CD8-positive, alpha-beta memory T cell (primary cell): Measurements from ENCODE around the gene PPP1R14C. TPM values are rescaled to one million over a fixed set of nuclear protein-coding genes. Genes with fewer than 3 reads are reported as not detected.
A peak's percentile ranks its signal among the peaks of the same experiment; 100 is the strongest.

Source experiments
- CTCF ChIA-PET: fragments of 350-600 bp; sonication (Branson Sonifier 250); formaldehyde crosslinking; loops from one replicate; lab custom pipeline; 2021; ENCODE audit warnings: antibody characterized with exemption; lab: Charles Lee
- POLR2A ChIA-PET: fragments of 350-600 bp; sonication (Branson Sonifier 250); formaldehyde crosslinking; loops from one replicate; lab custom pipeline; 2021; ENCODE audit warnings: antibody characterized with exemption; lab: Charles Lee
- DNase-seq, 5 donors: peaks; one replicate each; pipeline versions ENCODE4 v3.0.0 to v3.0.0-alpha.2; 2020 to 2022; ENCODE audit warnings: mixed read lengths in 1 of 5
- H3K27ac ChIP-seq: one replicate; pipeline ENCODE4 v1.7.0; 2013; ENCODE audit warnings: low read depth, mild to moderate bottlenecking, low read length, moderate library complexity
- H3K27me3 ChIP-seq: 2 replicates; pipeline ENCODE4 v1.7.0; 2013; ENCODE audit warnings: low read length, mild to moderate bottlenecking; ENCODE audit not compliant: insufficient read depth, poor library complexity, severe bottlenecking
- H3K36me3 ChIP-seq: 2 replicates; pipeline ENCODE4 v1.7.0; 2013; ENCODE audit warnings: mild to moderate bottlenecking, low read length, moderate library complexity; ENCODE audit not compliant: insufficient read depth
- H3K4me1 ChIP-seq: 2 replicates; pipeline ENCODE4 v1.7.0; 2013; ENCODE audit warnings: mild to moderate bottlenecking, low read length, moderate library complexity; ENCODE audit not compliant: insufficient read depth
- H3K4me3 ChIP-seq: 2 replicates; pipeline ENCODE4 v1.7.0; 2013; ENCODE audit warnings: mild to moderate bottlenecking, low read length
- H3K9me3 ChIP-seq: 2 replicates; pipeline ENCODE4 v1.7.0; 2013; ENCODE audit warnings: mild to moderate bottlenecking, low read length
- H3K27ac Mint-ChIP-seq, 8 donors: one replicate each; pipeline ENCODE4 v1.8.0; 2020 to 2021; ENCODE audit warnings: mixed read lengths in 8 of 8, mild to moderate bottlenecking in 6 of 8, inconsistent platforms in 3 of 8, moderate library complexity in 3 of 8
- H3K27me3 Mint-ChIP-seq, 2 donors: one replicate each; pipeline ENCODE4 v1.8.0; 2020 to 2021; ENCODE audit warnings: mixed read lengths in 2 of 2, mild to moderate bottlenecking in 1 of 2, moderate library complexity in 1 of 2
- H3K36me3 Mint-ChIP-seq, 3 donors: one replicate each; pipeline ENCODE4 v1.8.0; 2020 to 2021; ENCODE audit warnings: mixed read lengths in 3 of 3, inconsistent platforms in 1 of 3, mild to moderate bottlenecking in 1 of 3
- H3K4me1 Mint-ChIP-seq, 3 donors: one replicate each; pipeline ENCODE4 v1.8.0; 2020 to 2021; ENCODE audit warnings: mixed read lengths in 3 of 3, inconsistent platforms in 1 of 3, mild to moderate bottlenecking in 1 of 3
- H3K4me3 Mint-ChIP-seq, 7 donors: one replicate each; pipeline ENCODE4 v1.8.0; 2020 to 2021; ENCODE audit warnings: mixed read lengths in 7 of 7, mild to moderate bottlenecking in 6 of 7, moderate library complexity in 4 of 7, inconsistent platforms in 2 of 7
- H3K9me3 Mint-ChIP-seq, 5 donors: one replicate each; pipeline ENCODE4 v1.8.0; 2020 to 2022; ENCODE audit warnings: mixed read lengths in 5 of 5, mild to moderate bottlenecking in 3 of 5, moderate library complexity in 2 of 5, inconsistent platforms in 1 of 5
- polyA plus RNA-seq: library from polyadenylated mRNA; unstranded; fragments of 300-500 nt; fragmentation: Illumina TruSeq; gene quantifications from one replicate; pipeline ENCODE4 v1.2.3, GENCODE V29; 2021
- total RNA-seq, 2 experiments: library from RNA; stranded (reverse); gene quantifications; one replicate each; pipeline ENCODE4 v1.2.3, GENCODE V29; 2021

PPP1R14C gene
- total and polyA plus RNA-seq, 3 experiments from 2014 or later: 0.76 to 1.6 (median 1.4) TPM

- no peaks in the 10 kb centered on the region for H3K9me3 ChIP-seq
- peaks cover 0 to 10% (median 0%) of the 10 kb centered on the region in 3 donors for H3K36me3 Mint-ChIP-seq
- peaks cover 10 to 37% of the 10 kb centered on the region in 2 donors for H3K27me3 Mint-ChIP-seq
Observed at GRCh38 chr6:150276937-150277742, 134.3 kb downstream of the PPP1R14C start.

GRCh38 chr6:150279533-150279932, 136.7 kb downstream of the PPP1R14C start:
- Mint-ChIP-seq H3K27ac (no peak overlapping the region), H3K36me3 (peaks cover 0 to 14% (median 0%) of the 10 kb centered on the region in 3 donors), H3K9me3 (no peaks in the 10 kb centered on the region), H3K27me3 (peaks cover 10 to 44% of the 10 kb centered on the region in 2 donors), H3K4me3 (no peak overlapping the region), H3K4me1 (no peaks in the 10 kb centered on the region)
- CTCF ChIA-PET: no interaction called here
- DNase-seq: no peak
- POLR2A ChIA-PET: no interaction called here
- H3K9me3 ChIP-seq: no peaks in the 10 kb centered on the region
- no peaks in the 10 kb centered on the region for H3K36me3 ChIP-seq
- no peak overlapping the region for H3K4me3 ChIP-seq
- no peak overlapping the region for H3K27ac ChIP-seq
- no peaks in the 10 kb centered on the region for H3K4me1 ChIP-seq
- no peaks in the 10 kb centered on the region for H3K27me3 ChIP-seq

More at GRCh38 chr6:150276937-150277742, 134.3 kb downstream of the PPP1R14C start:
- Mint-ChIP-seq H3K9me3 (no peaks in the 10 kb centered on the region), H3K27ac (no peak overlapping the region), H3K4me3 (no peak overlapping the region), H3K4me1 (peaks cover 0 to 4% (median 4%) of the 10 kb centered on the region in 3 donors)
- Histone ChIP-seq H3K4me1 (peaks cover 7% of the 10 kb centered on the region), H3K36me3 (no peaks in the 10 kb centered on the region), H3K27ac (peak overlapping the region; percentile 85), H3K27me3 (no peaks in the 10 kb centered on the region), H3K4me3 (no peak overlapping the region)
- POLR2A ChIA-PET: no interaction called here
- CTCF ChIA-PET: no interaction called here
- DNase-seq: no peak

DNA sequence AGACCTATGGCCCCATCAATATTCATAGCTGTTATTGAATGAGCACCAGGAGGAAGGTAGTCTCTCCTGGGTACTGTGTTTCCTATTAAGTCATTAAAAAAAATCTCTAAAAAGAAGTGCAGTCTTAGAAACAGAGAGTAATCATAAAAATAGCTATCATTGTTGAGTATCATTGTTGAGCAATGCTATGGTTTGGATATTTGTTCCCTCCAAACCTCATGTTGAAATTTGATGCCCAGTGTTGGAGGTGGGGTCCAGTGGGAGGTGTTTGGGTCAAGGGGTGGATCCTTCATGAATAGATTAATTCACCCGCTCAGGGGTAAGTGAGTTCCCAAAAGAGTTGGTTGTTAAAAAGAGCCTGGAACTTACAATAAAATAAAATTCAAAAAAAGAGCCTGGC, 137.9 kb downstream of the PPP1R14C start:
- Histone ChIP-seq H3K4me3 (no peak overlapping the region), H3K27me3 (no peaks in the 10 kb centered on the region), H3K36me3 (no peaks in the 10 kb centered on the region), H3K27ac (no peak overlapping the region), H3K4me1 (no peaks in the 10 kb centered on the region), H3K9me3 (no peaks in the 10 kb centered on the region)
- CTCF ChIA-PET: no interaction called here
- Mint-ChIP-seq H3K36me3 (peaks cover 0 to 14% (median 0%) of the 10 kb centered on the region in 3 donors), H3K4me3 (no peak overlapping the region), H3K27me3 (peaks cover 16 to 48% of the 10 kb centered on the region in 2 donors), H3K27ac (no peak overlapping the region), H3K4me1 (no peaks in the 10 kb centered on the region), H3K9me3 (no peaks in the 10 kb centered on the region)
- POLR2A ChIA-PET: no interaction called here
- no peak for DNase-seq

- no peaks in the 10 kb centered on the region for H3K4me1 Mint-ChIP-seq
Observed at GRCh38 chr6:150281767-150282166, 138.9 kb downstream of the PPP1R14C start.

GRCh38 chr6:150282806-150283205, 140.0 kb downstream of the PPP1R14C start:
- Mint-ChIP-seq H3K4me3 (no peak overlapping the region), H3K4me1 (no peaks in the 10 kb centered on the region), H3K36me3 (peaks cover 0 to 14% (median 0%) of the 10 kb centered on the region in 3 donors), H3K27ac (no peak overlapping the region), H3K9me3 (no peaks in the 10 kb centered on the region), H3K27me3 (peaks cover 22 to 58% of the 10 kb centered on the region in 2 donors)
- CTCF ChIA-PET: no interaction called here
- no peaks in the 10 kb centered on the region for H3K4me1 ChIP-seq
- no peaks in the 10 kb centered on the region for H3K27me3 ChIP-seq
- no peak for DNase-seq
- no peaks in the 10 kb centered on the region for H3K36me3 ChIP-seq
- H3K4me3 ChIP-seq: no peak overlapping the region
- H3K27ac ChIP-seq: no peak overlapping the region
- no peaks in the 10 kb centered on the region for H3K9me3 ChIP-seq
- POLR2A ChIA-PET: no interaction called here

More at GRCh38 chr6:150281767-150282166, 138.9 kb downstream of the PPP1R14C start:
- Mint-ChIP-seq H3K9me3 (no peaks in the 10 kb centered on the region), H3K27me3 (peaks cover 22 to 53% of the 10 kb centered on the region in 2 donors), H3K4me3 (no peak overlapping the region), H3K27ac (no peak overlapping the region), H3K36me3 (peaks cover 0 to 14% (median 0%) of the 10 kb centered on the region in 3 donors)
- DNase-seq: no peak
- ChIA-PET POLR2A (no interaction called here), CTCF (no interaction called here)
- no peaks in the 10 kb centered on the region for H3K4me1 ChIP-seq
- H3K27me3 ChIP-seq: no peaks in the 10 kb centered on the region
- H3K27ac ChIP-seq: no peak overlapping the region
- H3K36me3 ChIP-seq: no peaks in the 10 kb centered on the region
- H3K9me3 ChIP-seq: no peaks in the 10 kb centered on the region
- H3K4me3 ChIP-seq: no peak overlapping the region

GRCh38 chr6:150286460-150286859, 143.6 kb downstream of the PPP1R14C start:
- no peak overlapping the region for H3K27ac ChIP-seq
- H3K36me3 ChIP-seq: no peaks in the 10 kb centered on the region
- no peaks in the 10 kb centered on the region for H3K9me3 Mint-ChIP-seq
- H3K4me1 ChIP-seq: no peaks in the 10 kb centered on the region
- H3K4me3 ChIP-seq: no peak overlapping the region
- no peak overlapping the region for H3K4me3 Mint-ChIP-seq
- no peaks in the 10 kb centered on the region for H3K9me3 ChIP-seq
- CTCF ChIA-PET: no interaction called here
- H3K27me3 Mint-ChIP-seq: peaks cover 22 to 42% of the 10 kb centered on the region in 2 donors
- POLR2A ChIA-PET: no interaction called here
- H3K27ac Mint-ChIP-seq: no peak overlapping the region
- no peaks in the 10 kb centered on the region for H3K27me3 ChIP-seq
- no peaks in the 10 kb centered on the region for H3K4me1 Mint-ChIP-seq
- H3K36me3 Mint-ChIP-seq: peaks cover 0 to 11% (median 0%) of the 10 kb centered on the region in 3 donors
- DNase-seq: no peak

DNA sequence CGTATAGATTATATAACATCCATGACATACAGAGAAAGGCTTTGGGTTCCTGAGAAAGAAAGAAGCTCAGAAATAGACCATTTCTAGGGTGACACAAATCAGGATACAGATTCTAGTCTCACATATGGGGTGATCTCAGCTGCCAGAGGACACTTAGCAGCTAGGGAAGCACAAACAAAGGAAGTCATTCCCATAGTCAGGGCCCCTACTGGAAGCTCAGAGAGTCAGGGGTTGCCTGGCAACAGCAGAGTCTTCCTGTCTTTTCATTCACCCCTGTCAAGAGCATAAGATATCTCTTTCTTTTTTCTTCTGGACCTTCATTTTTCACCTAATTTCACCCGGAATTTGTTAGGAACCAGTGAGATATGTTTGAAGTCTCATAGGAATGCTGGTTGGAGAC, 144.1 kb downstream of the PPP1R14C start:
- Histone ChIP-seq H3K27me3 (no peaks in the 10 kb centered on the region), H3K4me1 (no peaks in the 10 kb centered on the region), H3K36me3 (no peaks in the 10 kb centered on the region), H3K27ac (no peak overlapping the region), H3K4me3 (no peak overlapping the region), H3K9me3 (no peaks in the 10 kb centered on the region)
- Mint-ChIP-seq H3K9me3 (no peaks in the 10 kb centered on the region), H3K4me3 (no peak overlapping the region), H3K4me1 (no peaks in the 10 kb centered on the region), H3K27ac (no peak overlapping the region), H3K27me3 (peaks cover 20 to 42% of the 10 kb centered on the region in 2 donors), H3K36me3 (peaks cover 0 to 11% (median 0%) of the 10 kb centered on the region in 3 donors)
- ChIA-PET POLR2A (no interaction called here), CTCF (no interaction called here)
- no peak for DNase-seq

GRCh38 chr6:150288456-150288855, 145.6 kb downstream of the PPP1R14C start:
- Histone ChIP-seq H3K36me3 (no peaks in the 10 kb centered on the region), H3K27ac (no peak overlapping the region), H3K27me3 (no peaks in the 10 kb centered on the region), H3K4me3 (no peak overlapping the region), H3K4me1 (no peaks in the 10 kb centered on the region), H3K9me3 (no peaks in the 10 kb centered on the region)
- H3K36me3 Mint-ChIP-seq: peaks cover 0 to 7% (median 0%) of the 10 kb centered on the region in 3 donors
- no peaks in the 10 kb centered on the region for H3K4me1 Mint-ChIP-seq
- POLR2A ChIA-PET: no interaction called here
- no peak for DNase-seq
- H3K27ac Mint-ChIP-seq: no peak overlapping the region
- peaks cover 20 to 35% of the 10 kb centered on the region in 2 donors for H3K27me3 Mint-ChIP-seq
- H3K9me3 Mint-ChIP-seq: no peaks in the 10 kb centered on the region
- CTCF ChIA-PET: interaction anchor here (1.0 kb wide), 1 partner anchor 10 kb away, joined by 4 read pairs; no protein-coding TSS in a partner anchor
- H3K4me3 Mint-ChIP-seq: no peak overlapping the region
